Heart right ventricle (tissue), 16 donors: ENCODE measurements around the gene EXOSC2. TPM values are rescaled to one million over a fixed set of nuclear protein-coding genes. Genes with fewer than 3 reads are reported as not detected.
A peak's percentile ranks its signal among the peaks of the same experiment; 100 is the strongest.

Experiments used
- ATAC-seq, 8 donors: fragments of 200-7000 bp; cut with Tn5 transposase; one replicate each; pipeline ENCODE4 v1.9.1; 2020; ENCODE audit warnings: mild to moderate bottlenecking in 8 of 8, moderate library complexity in 8 of 8, moderate number of reproducible peaks in 1 of 8
- DNase-seq, 2 donors: peaks; one replicate each; pipeline ENCODE4 v3.0.0-alpha.2; 2020
- H3K27ac ChIP-seq, 10 donors: fragments of 200-600 bp; sonication (generic) in 2 of 10; one replicate each; pipeline versions ENCODE4 v1.5.0 to v1.8.0; 2020 to 2022; ENCODE audit warnings: mild to moderate bottlenecking in 3 of 10
- H3K27me3 ChIP-seq, 7 donors: fragments of 200-600 bp; one replicate each; pipeline ENCODE4 v1.8.0; 2021 to 2022; ENCODE audit warnings: mild to moderate bottlenecking in 2 of 7
- H3K36me3 ChIP-seq, 9 donors: fragments of 200-600 bp; sonication (generic) in 1 of 9; one replicate each; pipeline versions ENCODE4 v1.5.0 to v1.8.0; 2020 to 2022; ENCODE audit warnings: mild to moderate bottlenecking in 2 of 9
- H3K4me1 ChIP-seq, 9 donors: fragments of 200-600 bp; sonication (generic) in 1 of 9; one replicate each; pipeline versions ENCODE4 v1.5.0 to v1.8.0; 2020 to 2022; ENCODE audit warnings: mild to moderate bottlenecking in 4 of 9
- H3K4me3 ChIP-seq, 10 donors: fragments of 200-600 bp; sonication (generic) in 2 of 10; one replicate each; pipeline versions ENCODE4 v1.5.0 to v1.8.0; 2020 to 2022; ENCODE audit warnings: mild to moderate bottlenecking in 7 of 10, moderate library complexity in 2 of 10
- H3K9me3 ChIP-seq, 11 donors: fragments of 200-600 bp in 10 of 11; sonication (generic) in 2 of 11; one replicate each; pipeline versions ENCODE4 v1.5.0 to v1.8.0; 2013 to 2022; ENCODE audit warnings: mild to moderate bottlenecking in 2 of 11, control low read depth in 1 of 11, moderate library complexity in 1 of 11
- WGBS, 2 donors: extraction: QIAGEN DNeasy Blood & Tissue Kit; methylation state at CpG; one replicate each; pipeline ENCODE4 v1.1.7; 2013; ENCODE audit warnings: inconsistent platforms in 1 of 2; 5-methylcytosine and 5-hydroxymethylcytosine counted together
- intact Hi-C, 10 donors: fragments of 100-400 bp; cut with DNase I; formaldehyde crosslinking; loops; one replicate each; pipeline versions ENCODE4 v1.11.1 to v1.14.2; 2022
- polyA plus RNA-seq, 2 donors: library from polyadenylated mRNA; stranded (reverse); fragments of 200-250 nt; gene quantifications; one replicate each; pipeline ENCODE4 v1.2.3, GENCODE V29; 2013
- total RNA-seq, 10 donors: library from RNA; stranded (reverse); fragmentation: NEBNext Ultra II Directional in 3 of 10; extraction: Animal tissue kit (Norgen Biotek cat#: 25700) in 3 of 10; gene quantifications; one replicate each; pipeline versions ENCODE4 v1.2.1 to v1.2.4, GENCODE V29; 2021 to 2023
- TF ChIP-seq, protein P1 (sequence below), 9 donors: fragments of 200-600 bp; sonication (generic) in 2 of 9; IDR thresholded peaks; one replicate each; pipeline versions ENCODE4 v1.5.0 to v1.8.0; 2021 to 2022; ENCODE audit warnings: antibody characterized with exemption in 9 of 9, mild to moderate bottlenecking in 5 of 9, moderate library complexity in 1 of 9
- donor health status: Arrhythmogenic right ventricular cardiomyopathy.
- donor health status: ischemic (EF 13 %, LVEDD 7.1; RV severe dilation, severe dysfunction).
- donor health status: healthy with polysubstance abuse.
- donor health status: DM: no; HTN: yes; CAD: no.
- donor health status: DM: no; HTN: no; CAD: no.
- donor health status: ischemic (EF 25% LVEDD 6.9; RV normal size, moderate dysfunction).
- donor health status: ischemic (EF 25% LVEDD 5.7; RV mildly dilated, moderate dysfunction).
- donor health status: healthy.
- donor health status: DM: yes; HTN: yes; CAD: no.
- donor health status: Ischemic cardiomyopathy.
- donor health status: ischemic (EF 35%, LVEDD 5.7; RV mildly dilated, moderate dysfunction).
- donor health status: nonischemic (EF 11% LVEDD 7.7; RV severe dilation, severe dysfunction).
- donor health status: DM: yes; HTN: yes; CAD: no.
- donor health status: PGD.
- donor health status: ischemic (EF 29% LVEDD 5.4; RV normal size, mild dysfunction).
- donor health status: nonischemic (EF 23%, LVEDD 6.1; RV moderate dilation, normal function).

EXOSC2 gene
- total and polyA plus RNA-seq, 12 donors = 10.8 to 17.7 (median 13.1) TPM

DNA sequence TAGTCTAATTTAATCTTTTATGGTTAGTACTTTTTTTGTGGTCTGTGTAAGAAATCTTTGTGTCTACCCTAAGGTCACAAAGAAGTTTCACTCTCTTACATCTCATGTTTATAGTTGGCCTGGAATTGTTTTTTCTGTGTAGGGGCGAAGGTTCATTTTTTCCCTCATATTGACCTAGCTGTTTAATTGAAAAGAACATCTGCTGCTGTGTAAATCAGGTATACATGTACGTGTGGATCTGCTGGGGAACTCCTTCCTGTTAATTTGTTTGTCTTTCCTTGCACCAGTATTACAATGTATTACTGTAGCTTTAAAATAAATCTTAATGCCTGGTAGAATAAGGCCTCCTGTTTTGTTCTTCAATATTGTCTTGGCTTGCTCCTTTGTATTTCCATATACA is 37.8 kb downstream of the EXOSC2 start:
- WGBS, 2 donors = 85 to 90% methylated on average over 2 of the region's 2 CpGs
- ATAC-seq (no peak), DNase-seq (no peak)
- Histone ChIP-seq H3K9me3 (peaks cover 0 to 8% (median 0%) of the 10 kb centered on the region in 11 donors), H3K36me3 (no peaks in the 10 kb centered on the region), H3K27me3 (no peaks in the 10 kb centered on the region), H3K4me1 (peaks cover 0 to 28% (median 17%) of the 10 kb centered on the region in 9 donors), H3K27ac (no peak overlapping the region), H3K4me3 (no peak overlapping the region)
- TF ChIP-seq, protein P1, sequence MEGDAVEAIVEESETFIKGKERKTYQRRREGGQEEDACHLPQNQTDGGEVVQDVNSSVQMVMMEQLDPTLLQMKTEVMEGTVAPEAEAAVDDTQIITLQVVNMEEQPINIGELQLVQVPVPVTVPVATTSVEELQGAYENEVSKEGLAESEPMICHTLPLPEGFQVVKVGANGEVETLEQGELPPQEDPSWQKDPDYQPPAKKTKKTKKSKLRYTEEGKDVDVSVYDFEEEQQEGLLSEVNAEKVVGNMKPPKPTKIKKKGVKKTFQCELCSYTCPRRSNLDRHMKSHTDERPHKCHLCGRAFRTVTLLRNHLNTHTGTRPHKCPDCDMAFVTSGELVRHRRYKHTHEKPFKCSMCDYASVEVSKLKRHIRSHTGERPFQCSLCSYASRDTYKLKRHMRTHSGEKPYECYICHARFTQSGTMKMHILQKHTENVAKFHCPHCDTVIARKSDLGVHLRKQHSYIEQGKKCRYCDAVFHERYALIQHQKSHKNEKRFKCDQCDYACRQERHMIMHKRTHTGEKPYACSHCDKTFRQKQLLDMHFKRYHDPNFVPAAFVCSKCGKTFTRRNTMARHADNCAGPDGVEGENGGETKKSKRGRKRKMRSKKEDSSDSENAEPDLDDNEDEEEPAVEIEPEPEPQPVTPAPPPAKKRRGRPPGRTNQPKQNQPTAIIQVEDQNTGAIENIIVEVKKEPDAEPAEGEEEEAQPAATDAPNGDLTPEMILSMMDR (IDR thresholded peaks at IDR 0.05) = no peak
- intact Hi-C loops = no loop called here

DNA sequence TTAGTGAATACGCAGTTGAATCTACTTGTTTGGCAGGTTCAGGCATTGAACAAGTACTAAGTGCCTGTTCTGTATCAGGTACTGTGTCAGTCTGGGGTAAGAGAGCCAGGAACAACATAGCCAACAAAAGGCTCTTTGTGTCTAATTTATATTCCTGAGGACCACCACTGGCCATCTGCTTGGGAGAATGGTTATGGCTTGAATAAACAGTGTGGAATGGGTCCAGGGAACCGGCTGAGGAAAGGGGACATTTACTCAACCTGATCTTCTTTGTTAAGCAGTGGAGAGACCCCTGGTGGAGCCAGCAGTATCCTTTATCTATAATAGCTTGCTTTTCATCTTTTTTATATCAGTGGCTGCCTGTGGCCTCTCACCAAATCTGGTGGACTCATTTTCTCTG is 38.6 kb downstream of the EXOSC2 start:
- Histone ChIP-seq H3K27me3 (no peaks in the 10 kb centered on the region), H3K9me3 (peaks cover 0 to 8% (median 0%) of the 10 kb centered on the region in 11 donors), H3K36me3 (no peaks in the 10 kb centered on the region), H3K27ac (peak overlapping the region in 3 of 10 donors; percentile 10 to 31 (median 13)), H3K4me3 (no peak overlapping the region), H3K4me1 (peaks cover 0 to 28% (median 17%) of the 10 kb centered on the region in 9 donors)
- DNase-seq = no peak
- WGBS, 2 donors = 52 to 55% methylated on average over 2 of the region's 2 CpGs
- TF ChIP-seq, protein P1 (IDR thresholded peaks at IDR 0.05) = peak in 4 of 9 donors; percentile 10 to 21 (median 18)
- peak in 3 of 8 donors; percentile 16 to 28 (median 16) for ATAC-seq
- intact Hi-C loops = no loop called here

DNA sequence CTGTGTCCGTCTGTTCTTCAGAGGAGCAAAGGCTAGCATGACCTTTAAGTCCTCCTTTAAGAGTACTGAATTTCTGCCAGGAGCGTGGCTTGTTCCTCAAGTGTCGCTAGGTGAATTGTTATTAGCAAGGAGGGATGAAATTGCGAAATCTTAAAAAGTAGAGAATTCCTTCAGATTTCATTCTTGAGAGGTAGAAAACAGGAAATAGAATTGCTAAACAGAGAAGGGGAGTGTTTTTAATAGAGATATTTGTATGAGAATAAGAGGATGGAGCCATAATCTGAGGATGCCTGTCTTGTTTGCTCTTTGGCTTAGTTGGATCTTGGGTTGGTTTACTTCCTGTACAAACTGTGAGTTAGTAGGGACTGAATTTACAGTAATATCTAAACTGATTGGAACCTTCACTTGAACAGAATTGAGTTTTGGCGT is 39.2 kb downstream of the EXOSC2 start:
- TF ChIP-seq, protein P1 (IDR thresholded peaks at IDR 0.05) = no peak
- H3K27me3 ChIP-seq = no peaks in the 10 kb centered on the region
- intact Hi-C loops = no loop called here
- peaks cover 0 to 8% (median 0%) of the 10 kb centered on the region in 11 donors for H3K9me3 ChIP-seq
- no peak overlapping the region for H3K4me3 ChIP-seq
- WGBS, 2 donors = 39 to 53% methylated on average over 5 of the region's 5 CpGs
- DNase-seq = no peak
- peaks cover 0 to 28% (median 17%) of the 10 kb centered on the region in 9 donors for H3K4me1 ChIP-seq
- H3K36me3 ChIP-seq = no peaks in the 10 kb centered on the region
- peak in 3 of 8 donors; percentile 16 to 44 (median 29) for ATAC-seq
- H3K27ac ChIP-seq = peak overlapping the region in 4 of 10 donors; percentile 13 to 31 (median 22)

DNA sequence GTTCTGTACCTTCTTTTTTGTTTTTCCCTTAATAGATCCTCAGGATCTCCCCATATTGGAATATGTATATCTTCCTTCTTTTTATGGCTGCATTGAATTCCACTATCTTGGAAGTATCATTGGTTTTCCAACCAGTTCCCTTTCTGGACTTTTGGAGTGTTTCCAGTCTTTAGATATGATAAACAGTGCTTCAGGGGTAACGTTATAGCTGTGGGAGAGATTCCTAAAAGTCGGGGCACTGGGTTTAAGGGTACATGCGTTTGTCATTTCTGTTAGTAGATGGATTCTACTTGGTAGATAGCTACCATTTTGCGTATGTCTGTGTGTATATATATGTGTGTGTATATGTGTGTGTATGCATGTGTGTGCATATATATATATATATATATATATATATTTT is 42.0 kb downstream of the EXOSC2 start:
- H3K27ac ChIP-seq = no peak overlapping the region
- no peaks in the 10 kb centered on the region for H3K27me3 ChIP-seq
- intact Hi-C loops = no loop called here
- TF ChIP-seq, protein P1 (IDR thresholded peaks at IDR 0.05) = no peak
- no peak for ATAC-seq
- H3K36me3 ChIP-seq = peaks cover 0 to 2% (median 0%) of the 10 kb centered on the region in 9 donors
- DNase-seq = no peak
- H3K9me3 ChIP-seq = no peaks in the 10 kb centered on the region
- WGBS, 2 donors = 82 to 83% methylated on average over 4 of the region's 4 CpGs
- no peak overlapping the region for H3K4me3 ChIP-seq
- peaks cover 0 to 28% (median 17%) of the 10 kb centered on the region in 9 donors for H3K4me1 ChIP-seq
